Stimulated activated CD8-positive, alpha-beta memory T cell treated with anti-CD3 and anti-CD28 coated beads, Interleukin-7, amount 100 ng/mL, for 1 hour (primary cell): Measurements from ENCODE around the gene PODN.

Experiments
- DNase-seq, 2 donors: peaks; one replicate each; pipeline ENCODE4 v3.0.0-alpha.2; 2020; ENCODE audit warnings: low read depth in 2 of 2

The PODN gene

DNA sequence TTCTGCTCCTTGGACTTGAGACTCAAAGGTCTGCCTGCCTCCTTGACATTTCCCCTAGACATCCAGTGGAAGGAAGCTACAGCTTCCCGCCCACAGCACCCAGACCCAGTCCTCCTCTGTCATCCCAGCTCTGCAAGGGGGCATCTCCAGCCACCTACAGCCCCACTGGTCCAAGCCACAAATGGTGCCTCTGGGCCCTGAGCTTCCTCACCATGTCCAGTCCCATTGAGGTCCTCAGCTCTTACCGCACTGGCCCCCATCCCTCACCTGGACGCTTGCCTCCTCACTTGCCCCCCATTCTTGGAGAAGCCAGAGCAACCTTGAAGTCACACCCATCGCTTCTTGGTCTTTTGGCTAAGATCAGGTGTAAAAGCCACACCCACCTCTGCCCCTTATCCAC is 13.2 kb downstream of the PODN start:
- no peak for DNase-seq

DNA sequence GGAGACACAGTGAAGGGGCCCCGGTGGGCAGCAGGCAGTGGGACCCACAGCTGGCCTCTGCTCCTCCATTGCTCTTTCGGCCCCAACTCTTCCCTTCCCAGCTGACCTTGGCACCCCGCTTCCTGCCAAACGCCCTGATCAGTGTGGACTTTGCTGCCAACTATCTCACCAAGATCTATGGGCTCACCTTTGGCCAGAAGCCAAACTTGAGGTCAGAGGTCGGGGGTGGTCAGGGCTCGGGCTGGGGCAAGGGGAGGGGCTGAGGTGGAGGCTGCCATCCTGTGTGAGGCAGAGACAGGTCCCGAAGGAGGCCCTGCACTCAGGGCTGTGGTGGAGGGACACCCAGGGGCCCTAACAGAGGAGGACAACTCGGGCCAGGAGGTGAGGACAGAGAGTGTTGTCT is 13.7 kb downstream of the PODN start:
- DNase-seq = no peak

DNA sequence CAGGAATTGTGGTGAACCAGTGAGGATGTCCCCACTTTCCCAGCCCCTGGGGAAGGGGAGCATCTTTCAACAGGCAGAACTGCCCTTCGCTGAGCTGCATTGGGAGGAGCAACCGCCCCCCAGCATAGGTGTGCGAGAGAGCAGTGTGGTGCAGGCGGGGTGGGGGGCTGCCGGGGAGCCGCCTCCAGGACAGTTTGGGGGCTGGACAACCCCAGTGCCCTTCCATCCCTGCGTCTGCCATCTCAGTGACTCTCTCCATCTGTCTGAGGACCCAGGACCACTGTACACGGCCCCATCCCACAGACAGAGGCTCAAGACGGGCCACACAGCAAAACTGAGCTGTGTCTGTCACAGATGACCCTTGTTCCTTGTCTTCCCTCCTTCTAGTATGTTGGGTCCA is 14.2 kb downstream of the PODN start:
- DNase-seq = no peak

DNA sequence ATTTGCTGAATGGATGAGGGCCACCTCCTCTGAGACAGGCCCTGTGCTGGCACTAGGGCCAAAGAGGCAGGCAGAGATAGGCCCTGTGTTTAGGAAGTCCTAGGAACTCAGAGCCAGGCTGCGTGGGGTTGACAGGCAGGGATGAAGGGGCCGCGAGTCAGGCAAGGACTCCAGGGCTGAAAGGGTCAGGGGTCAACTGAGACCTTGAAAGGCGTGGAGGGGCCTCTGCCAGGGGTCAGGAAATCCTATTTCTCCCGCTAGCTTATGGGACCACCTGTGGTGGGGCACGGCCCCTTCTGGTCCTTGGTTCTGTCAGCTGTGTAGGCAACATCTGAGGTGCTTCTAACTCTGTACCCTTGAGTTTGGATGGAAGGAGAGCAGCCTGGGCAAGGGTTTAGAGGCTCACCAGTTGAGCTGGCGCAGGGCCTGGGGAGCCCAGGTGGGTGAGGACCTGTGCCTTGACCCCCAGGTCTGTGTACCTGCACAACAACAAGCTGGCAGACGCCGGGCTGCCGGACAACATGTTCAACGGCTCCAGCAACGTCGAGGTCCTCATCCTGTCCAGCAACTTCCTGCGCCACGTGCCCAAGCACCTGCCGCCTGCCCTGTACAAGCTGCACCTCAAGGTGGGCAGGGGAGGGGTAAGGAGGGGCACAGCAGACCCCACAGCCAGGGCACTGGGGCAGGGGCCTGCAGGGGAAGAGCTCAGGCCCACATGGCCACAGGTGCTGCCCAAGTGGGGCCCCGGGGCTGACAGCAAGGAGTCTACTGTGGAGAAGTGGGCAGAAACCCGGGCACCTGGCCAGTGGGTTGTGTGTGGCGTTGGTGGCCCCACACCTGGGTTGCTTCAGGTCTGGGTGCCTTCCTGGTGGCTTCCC is 14.9 kb downstream of the PODN start:
- no peak for DNase-seq

DNA sequence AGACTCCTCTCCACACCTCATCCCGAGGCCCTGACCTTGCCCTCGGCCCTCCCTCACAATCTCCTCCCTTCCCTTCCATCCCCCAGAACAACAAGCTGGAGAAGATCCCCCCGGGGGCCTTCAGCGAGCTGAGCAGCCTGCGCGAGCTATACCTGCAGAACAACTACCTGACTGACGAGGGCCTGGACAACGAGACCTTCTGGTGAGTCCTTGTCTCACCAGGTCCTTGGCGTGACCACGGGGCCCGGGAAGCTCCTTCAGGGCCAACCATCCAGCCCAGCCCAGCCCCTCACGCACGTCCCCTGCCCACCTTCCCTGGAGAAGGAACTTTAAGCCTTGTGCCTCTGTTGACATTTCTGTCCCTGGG is 15.6 kb downstream of the PODN start:
- DNase-seq = no peak

DNA sequence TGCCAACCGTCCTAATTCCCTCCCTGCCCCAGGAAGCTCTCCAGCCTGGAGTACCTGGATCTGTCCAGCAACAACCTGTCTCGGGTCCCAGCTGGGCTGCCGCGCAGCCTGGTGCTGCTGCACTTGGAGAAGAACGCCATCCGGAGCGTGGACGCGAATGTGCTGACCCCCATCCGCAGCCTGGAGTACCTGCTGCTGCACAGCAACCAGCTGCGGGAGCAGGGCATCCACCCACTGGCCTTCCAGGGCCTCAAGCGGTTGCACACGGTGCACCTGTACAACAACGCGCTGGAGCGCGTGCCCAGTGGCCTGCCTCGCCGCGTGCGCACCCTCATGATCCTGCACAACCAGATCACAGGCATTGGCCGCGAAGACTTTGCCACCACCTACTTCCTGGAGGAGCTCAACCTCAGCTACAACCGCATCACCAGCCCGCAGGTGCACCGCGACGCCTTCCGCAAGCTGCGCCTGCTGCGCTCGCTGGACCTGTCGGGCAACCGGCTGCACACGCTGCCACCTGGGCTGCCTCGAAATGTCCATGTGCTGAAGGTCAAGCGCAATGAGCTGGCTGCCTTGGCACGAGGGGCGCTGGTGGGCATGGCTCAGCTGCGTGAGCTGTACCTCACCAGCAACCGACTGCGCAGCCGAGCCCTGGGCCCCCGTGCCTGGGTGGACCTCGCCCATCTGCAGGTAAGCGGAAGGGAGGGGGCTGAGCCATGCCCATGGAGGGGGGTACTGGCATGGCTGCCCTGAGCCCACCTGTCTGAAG is 16.5 kb downstream of the PODN start:
- no peak for DNase-seq

DNA sequence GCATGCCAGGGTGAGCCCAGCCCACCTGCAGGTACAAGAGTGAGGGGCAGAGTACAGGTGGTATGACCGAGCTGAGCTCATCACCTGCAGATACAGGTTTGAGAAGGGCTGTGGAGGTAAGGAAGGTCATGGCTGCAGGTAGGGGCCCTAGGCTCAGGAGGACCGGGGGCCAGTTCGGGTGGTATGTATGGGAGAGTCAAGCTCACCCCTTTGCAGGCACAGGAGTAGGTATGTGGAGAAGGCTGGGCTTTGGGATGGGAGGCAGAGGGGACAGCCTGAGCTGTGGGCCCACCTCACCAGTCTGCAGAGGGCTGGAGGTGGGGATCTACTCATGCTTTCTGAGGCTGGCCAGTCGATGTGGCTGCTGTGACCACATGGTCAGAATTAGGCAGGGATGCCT is 17.2 kb downstream of the PODN start:
- no peak for DNase-seq

DNA sequence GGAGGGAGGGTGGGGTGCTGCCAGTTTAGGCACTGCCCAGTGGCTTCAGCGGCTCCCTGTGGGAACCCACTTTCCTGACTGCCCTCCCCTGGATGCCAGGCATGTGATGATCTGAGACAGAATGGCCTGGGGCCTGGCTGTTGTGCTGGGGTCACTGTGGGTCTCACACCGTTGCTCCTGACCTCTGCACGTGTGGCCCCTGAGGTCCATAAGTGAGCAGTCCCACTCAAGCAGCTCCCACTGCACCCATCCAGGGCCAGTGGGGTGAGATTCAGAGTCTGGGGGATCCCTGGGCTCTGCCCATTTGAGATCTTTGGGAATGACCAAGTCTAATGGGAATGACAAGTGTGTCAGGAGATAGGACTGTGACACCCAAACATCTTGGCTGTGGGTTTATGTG is 18.0 kb downstream of the PODN start:
- no peak for DNase-seq

DNA sequence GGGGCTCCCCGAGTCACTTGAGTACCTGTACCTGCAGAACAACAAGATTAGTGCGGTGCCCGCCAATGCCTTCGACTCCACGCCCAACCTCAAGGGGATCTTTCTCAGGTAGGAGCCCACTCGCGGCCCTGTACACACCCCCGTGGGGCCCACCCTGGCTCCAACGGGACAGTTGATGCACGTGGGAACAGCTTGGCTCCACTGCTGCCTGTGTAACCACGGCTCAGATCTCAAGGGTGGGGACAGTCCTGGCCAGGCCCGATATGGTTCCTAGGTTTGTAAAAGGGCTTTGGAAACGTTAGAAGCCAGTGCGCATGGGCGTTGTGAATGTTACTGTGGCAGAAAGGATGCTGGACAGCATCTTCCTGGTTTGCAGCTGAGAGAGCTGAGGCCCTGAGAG is 18.8 kb downstream of the PODN start:
- DNase-seq = no peak

DNA sequence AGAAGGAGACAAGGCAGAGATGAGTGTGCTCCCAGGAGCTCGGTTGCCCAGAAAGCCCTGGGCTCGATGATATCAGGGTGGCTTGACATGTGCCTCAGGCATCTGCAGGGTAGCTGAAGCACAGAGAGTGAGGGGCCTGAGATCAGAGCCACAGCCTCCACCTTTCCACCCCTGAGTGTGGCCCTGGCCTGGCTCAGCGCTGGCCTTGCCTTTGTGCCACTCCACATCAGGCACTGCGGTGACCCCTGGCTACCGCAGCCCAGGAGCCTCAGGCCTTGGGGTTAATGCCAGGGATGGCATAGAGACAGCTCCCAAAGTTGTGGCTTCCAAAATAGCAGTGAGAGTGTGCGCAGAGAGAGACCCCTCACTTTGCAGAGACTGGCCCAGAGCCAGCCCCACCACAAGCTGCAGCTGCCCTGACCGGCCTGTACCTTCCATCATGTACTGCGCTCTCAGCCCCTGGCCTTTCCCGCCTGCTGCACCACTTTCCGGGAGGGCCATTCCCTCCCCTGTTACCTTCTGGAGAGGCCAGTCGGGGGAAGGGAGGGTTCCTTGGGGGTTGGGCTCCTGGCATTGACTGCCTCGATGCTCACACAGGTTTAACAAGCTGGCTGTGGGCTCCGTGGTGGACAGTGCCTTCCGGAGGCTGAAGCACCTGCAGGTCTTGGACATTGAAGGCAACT is 19.5 kb downstream of the PODN start:
- DNase-seq = no peak

DNA sequence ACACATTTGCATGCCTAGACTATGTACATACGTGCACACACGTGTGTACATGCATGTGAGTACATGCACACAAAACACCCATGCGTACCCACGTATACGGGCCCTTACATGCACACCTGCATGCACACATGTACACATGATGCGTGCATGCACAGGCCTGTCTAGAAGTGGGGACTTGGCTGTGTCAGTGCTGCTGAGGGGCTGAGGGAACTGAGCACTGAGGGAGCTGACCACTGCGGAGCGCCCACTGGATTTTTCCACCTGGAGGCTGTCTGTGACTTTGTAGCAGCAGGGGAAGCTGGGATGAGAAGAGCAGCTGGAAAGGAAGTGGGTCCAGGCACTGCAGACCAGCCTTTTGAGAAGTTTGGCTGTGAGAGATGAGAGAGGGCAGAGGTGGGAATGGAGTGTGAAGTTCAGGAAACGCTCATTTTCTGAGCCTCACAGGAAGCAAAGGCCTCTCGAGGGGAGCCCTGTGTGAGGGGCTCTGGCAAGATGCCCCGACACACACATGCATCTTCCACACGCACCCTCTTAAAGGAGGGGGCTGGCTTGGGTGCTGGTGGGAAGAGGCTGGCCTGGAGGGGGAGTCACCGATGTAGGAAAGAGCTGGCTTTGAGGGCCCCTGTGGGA is 20.9 kb downstream of the PODN start:
- DNase-seq = no peak

DNA sequence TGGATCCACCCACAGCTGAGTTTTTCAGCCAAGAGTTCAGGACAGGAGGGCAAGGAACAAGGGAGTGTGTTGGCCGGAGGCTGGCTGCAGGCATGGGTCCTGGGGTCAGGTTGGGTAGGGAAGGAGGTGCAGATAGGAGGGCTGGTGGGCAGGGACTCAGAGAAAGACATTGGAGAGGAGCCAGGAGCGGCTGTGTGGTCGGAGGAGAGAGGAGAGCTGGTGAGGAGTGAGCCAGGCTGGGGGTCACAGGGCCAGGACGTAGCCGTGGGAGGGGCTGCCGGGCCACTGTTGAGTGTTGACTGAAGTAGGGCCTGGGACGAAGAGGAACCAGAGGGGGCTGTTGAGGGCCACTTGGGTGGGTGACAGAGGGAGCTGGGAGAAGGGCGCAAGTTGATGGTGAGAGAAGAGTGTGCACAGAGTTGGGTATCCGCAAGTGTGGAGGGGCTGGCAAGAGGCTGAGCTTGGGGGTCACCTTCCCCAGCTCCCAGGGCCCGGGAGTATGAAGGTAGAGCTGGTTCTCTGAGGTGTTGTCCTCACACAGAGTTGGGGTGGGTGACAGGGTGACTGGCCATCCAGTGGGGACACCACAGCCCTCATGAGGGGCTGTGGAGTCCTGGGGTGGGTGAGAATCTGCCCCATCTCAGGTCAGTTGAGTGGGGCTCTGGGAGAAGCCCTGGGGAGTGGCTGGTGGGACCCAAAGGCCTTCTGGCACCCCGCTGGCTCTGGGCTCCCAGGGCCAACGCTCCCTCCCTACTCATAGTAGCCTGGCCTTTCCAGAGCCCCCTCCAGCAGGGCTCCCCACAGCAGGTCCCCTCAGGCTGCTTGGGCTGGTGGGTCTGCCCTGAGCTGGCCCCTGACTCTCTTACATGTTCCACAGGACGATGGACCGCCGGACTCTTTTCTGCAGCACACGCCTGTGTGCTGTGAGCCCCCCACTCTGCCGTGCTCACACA is 21.9 kb downstream of the PODN start:
- no peak for DNase-seq

DNA sequence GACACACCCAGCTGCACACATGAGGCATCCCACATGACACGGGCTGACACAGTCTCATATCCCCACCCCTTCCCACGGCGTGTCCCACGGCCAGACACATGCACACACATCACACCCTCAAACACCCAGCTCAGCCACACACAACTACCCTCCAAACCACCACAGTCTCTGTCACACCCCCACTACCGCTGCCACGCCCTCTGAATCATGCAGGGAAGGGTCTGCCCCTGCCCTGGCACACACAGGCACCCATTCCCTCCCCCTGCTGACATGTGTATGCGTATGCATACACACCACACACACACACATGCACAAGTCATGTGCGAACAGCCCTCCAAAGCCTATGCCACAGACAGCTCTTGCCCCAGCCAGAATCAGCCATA is 22.6 kb downstream of the PODN start:
- no peak for DNase-seq

DNA sequence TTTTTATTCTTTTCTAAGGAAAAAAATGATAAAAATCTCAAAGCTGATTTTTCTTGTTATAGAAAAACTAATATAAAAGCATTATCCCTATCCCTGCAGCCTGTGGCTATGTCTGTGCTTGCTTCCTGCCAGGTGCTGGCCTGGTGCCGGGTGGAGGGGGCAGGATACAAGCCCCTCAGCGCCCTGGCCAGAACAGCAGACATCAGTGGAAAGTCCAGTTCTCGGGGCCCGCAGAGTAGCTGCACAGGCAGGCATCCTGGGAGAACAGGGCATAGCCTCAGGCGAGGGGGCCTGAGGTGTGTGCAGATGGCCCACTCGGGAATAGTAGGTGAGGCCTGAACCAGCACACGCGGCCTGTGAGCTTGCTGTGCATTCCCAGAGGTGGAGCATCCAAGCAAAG is 23.4 kb downstream of the PODN start:
- no peak for DNase-seq

DNA sequence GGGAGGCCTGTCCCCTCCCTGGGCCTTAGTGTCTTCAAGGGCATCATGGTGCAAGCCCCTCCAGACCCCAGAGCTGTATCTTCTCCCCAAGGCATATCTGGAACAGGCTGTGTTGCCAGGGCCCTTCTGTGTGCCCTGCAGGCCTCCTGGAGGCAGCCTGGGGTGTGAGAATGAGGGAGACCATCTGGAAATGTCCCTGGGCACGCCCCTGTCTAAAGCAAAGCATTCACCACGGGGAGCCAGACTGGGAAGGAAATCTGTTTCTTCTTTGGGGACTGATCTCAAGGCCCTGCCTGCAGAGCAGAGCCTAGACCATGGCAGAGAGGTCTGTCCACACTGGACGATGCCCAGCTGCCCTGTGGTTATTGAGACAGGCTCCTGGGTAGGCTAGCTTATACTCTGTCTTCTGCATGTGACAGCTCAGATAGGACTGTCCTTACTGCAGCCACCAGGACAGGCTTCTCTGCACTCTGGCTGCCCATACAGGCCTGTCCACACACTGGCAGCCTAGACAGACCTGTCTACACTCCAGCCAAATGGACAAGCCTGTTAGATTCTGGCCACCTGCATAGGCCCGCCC is 24.6 kb downstream of the PODN start:
- DNase-seq = no peak

DNA sequence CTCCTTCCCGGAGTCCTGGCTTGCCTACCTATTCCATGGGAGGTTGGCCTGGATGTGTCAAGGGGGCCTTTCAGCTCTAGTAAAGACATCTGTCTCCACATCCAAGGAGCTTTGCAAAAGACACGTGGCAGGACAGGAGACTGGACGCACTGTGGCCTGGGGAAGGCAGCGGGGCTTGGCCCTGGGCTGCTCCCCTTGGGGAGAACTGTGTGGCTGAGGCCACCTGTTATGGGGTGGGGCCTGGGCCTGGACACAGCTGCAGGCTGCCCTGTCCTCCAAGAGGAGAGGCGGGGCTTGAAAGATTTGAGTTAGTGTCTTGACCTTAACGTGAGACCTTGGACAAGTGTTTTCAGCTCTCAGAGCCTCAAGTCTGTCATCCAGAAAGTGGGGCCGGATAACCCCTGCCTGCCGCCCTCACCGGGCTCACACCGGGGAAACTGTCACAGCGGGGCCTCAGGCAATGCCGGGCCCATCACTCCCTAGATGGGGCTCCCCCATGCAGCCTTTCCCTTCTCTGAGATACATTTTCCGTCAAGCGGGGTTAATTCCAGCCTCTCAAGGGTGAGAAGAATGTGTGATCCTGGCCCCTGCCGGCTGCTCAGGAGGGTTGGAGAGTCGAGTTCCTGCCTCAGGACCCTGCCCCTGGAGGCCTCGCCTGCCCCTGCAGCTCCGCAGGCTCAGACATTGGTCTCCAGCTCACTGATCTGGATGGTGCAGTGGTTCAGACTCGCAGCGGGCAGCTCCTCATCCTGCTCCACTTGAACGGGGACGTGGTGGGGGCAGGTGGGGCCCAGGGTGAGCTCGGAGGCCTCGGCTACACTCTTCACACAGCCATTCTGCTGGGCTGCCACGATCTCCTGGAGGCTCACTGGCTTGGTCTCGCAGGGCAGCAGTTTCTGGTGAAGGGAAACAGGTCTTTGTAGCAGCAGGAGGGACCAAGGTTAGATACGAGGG is 25.6 kb downstream of the PODN start:
- no peak for DNase-seq

DNA sequence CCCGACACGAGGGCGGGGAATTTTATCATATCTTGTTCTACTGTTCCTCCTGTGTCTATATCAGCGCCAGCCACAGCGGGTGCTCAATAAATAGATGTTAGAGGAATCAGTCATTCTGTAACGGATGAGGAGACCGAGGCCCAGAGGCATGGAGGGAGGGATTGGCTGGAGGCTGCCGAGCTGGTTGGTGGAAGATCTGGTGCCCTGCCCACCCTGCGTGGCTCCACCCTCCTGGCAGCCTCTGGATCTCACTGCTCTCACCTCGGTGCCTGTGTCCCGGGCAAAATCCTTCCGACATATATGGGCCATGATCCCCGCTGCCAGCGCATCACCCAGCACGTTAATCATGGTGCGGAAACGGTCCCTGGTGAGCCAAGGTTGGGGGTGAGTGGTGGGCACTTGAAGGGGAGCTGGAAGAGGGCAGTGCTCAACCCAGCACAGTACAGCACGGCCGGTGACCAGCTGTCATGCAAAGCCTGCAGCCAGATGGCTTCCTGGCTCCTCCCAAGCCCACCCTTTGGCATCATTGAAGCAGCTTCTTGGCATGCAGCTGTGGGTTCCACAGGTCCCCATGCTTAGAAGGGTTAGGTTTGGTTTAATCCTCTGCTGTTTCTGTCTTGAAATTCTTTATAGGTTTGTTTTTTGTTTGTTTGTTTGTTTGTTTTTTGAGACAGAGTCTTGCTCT is 26.7 kb downstream of the PODN start:
- DNase-seq = no peak

DNA sequence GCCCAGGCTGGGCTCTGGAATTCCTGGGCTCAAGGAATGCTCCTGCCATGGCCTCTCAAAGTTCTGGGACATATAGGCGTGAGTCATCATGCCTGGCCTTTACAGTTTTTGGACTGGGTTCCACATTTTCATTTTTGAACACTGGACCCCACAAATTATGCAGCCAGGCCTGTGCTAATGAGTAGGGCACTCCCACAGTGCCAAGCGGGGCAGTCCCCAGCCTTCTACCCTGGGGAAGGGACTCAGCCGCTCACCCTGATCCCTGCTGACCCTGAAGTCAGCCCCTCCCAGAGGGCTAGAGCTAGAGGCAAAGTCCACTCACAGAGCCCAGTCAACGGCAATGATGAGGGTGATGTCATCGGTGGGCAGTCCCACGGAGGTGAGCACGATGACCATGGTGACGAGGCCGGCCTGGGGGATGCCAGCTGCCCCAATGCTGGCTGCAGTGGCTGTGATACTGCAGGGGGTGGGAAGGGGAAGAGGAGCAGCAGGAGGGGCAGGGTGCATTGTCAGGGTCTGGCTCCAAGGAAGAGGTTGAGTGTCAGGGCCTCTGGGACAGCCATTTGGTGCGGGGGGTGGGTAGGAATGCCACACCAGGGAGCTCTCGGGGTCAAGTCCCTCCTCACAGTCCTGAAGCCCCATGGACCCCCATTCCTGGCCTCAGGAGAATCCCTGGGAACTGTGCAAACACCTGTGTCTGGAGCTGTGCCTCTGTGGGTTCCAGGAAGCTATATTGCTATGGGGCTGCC is 27.6 kb downstream of the PODN start:
- no peak for DNase-seq
